ENCODE results near the gene SSX2IP.

SSX2IP gene

GRCh38 chr1:84711869-84712268, 21.6 kb upstream of the SSX2IP start:
- in situ Hi-C loops (cut with MboI; ENCODE audit: low sequenced_read_pairs): no loop called here

GRCh38 chr1:84711121-84711520, 20.9 kb upstream of the SSX2IP start:
- in situ Hi-C loops (cut with MboI; ENCODE audit: low sequenced_read_pairs): no loop called here

- in situ Hi-C loops (cut with MboI; ENCODE audit: low sequenced_read_pairs): no loop called here
These were observed 18.9 kb upstream of the SSX2IP start for GRCh38 chr1:84709131-84709530.

- in situ Hi-C loops (cut with MboI; ENCODE audit: low sequenced_read_pairs): no loop called here
These were observed 17.8 kb upstream of the SSX2IP start for GRCh38 chr1:84708031-84708430.

- in situ Hi-C loops (cut with MboI; ENCODE audit: low sequenced_read_pairs): no loop called here
These were observed 15.3 kb upstream of the SSX2IP start for GRCh38 chr1:84705513-84705912.

- in situ Hi-C loops (cut with MboI; ENCODE audit: low sequenced_read_pairs): no loop called here
These were observed 14.7 kb upstream of the SSX2IP start for GRCh38 chr1:84704872-84705417.

GRCh38 chr1:84703431-84703830, 13.2 kb upstream of the SSX2IP start:
- in situ Hi-C loops (cut with MboI; ENCODE audit: low sequenced_read_pairs): no loop called here

- in situ Hi-C loops (cut with MboI; ENCODE audit: low sequenced_read_pairs): no loop called here
These were observed 11.9 kb upstream of the SSX2IP start for GRCh38 chr1:84702143-84702542.

- in situ Hi-C loops (cut with MboI; ENCODE audit: low sequenced_read_pairs): no loop called here
These were observed 11.1 kb upstream of the SSX2IP start for GRCh38 chr1:84701376-84701775.

GRCh38 chr1:84700070-84700469, 9.8 kb upstream of the SSX2IP start:
- in situ Hi-C loops (cut with MboI; ENCODE audit: low sequenced_read_pairs): no loop called here

GRCh38 chr1:84698151-84699110, 8.2 kb upstream of the SSX2IP start:
- in situ Hi-C loops (cut with MboI; ENCODE audit: low sequenced_read_pairs): no loop called here

- in situ Hi-C loops (cut with MboI; ENCODE audit: low sequenced_read_pairs): no loop called here
These were observed 3.5 kb upstream of the SSX2IP start for GRCh38 chr1:84693785-84694184.

GRCh38 chr1:84693005-84693404, 2.7 kb upstream of the SSX2IP start:
- in situ Hi-C loops (cut with MboI; ENCODE audit: low sequenced_read_pairs): no loop called here

GRCh38 chr1:84692391-84692790, 2.1 kb upstream of the SSX2IP start:
- in situ Hi-C loops (cut with MboI; ENCODE audit: low sequenced_read_pairs): no loop called here

- in situ Hi-C loops (cut with MboI; ENCODE audit: low sequenced_read_pairs): no loop called here
These were observed 992 bp upstream of the SSX2IP start for GRCh38 chr1:84691122-84691783.

- in situ Hi-C loops (cut with MboI; ENCODE audit: low sequenced_read_pairs): no loop called here
These were observed 506 bp downstream of the SSX2IP start for GRCh38 chr1:84689514-84690396.

GRCh38 chr1:84688463-84689061, 1.7 kb downstream of the SSX2IP start:
- in situ Hi-C loops (cut with MboI; ENCODE audit: low sequenced_read_pairs): no loop called here

- in situ Hi-C loops (cut with MboI; ENCODE audit: low sequenced_read_pairs): no loop called here
These were observed 2.4 kb downstream of the SSX2IP start for GRCh38 chr1:84687714-84688462.

- in situ Hi-C loops (cut with MboI; ENCODE audit: low sequenced_read_pairs): no loop called here
These were observed 4.0 kb downstream of the SSX2IP start for GRCh38 chr1:84686223-84686622.

GRCh38 chr1:84683508-84683907, 6.8 kb downstream of the SSX2IP start:
- in situ Hi-C loops (cut with MboI; ENCODE audit: low sequenced_read_pairs): no loop called here
